Measurements from ENCODE around the gene DTNB.

Gene DTNB

GRCh38 chr2:25673300-25674076, at the start of gene DTNB:
Gene DTNB (minus strand): TSS chr2:25673577. CDS start chr2:25652660, 20,917 bp downstream.
- DNase-seq (ENCODE audit: low spot score): peak; percentile 92
- in situ Hi-C loops (cut with MboI; ENCODE audit: low sequenced_read_pairs, unreplicated experiment): no loop called here
- no peak for TF ChIP-seq CTCF (IDR thresholded peaks at IDR 0.05; ENCODE audit: borderline replicate concordance, control extremely low read depth, extremely low read depth, insufficient read depth, missing control alignments)

- in situ Hi-C loops (cut with MboI; ENCODE audit: low sequenced_read_pairs, unreplicated experiment): no loop called here
- no peak for TF ChIP-seq CTCF (IDR thresholded peaks at IDR 0.05; ENCODE audit: borderline replicate concordance, control extremely low read depth, extremely low read depth, insufficient read depth, missing control alignments)
- no peak for DNase-seq (ENCODE audit: low spot score)
Observed at GRCh38 chr2:25722224-25722623, 48.8 kb upstream of the DTNB start.

GRCh38 chr2:25720575-25720974, 47.2 kb upstream of the DTNB start:
- TF ChIP-seq CTCF (IDR thresholded peaks at IDR 0.05; ENCODE audit: borderline replicate concordance, control extremely low read depth, extremely low read depth, insufficient read depth, missing control alignments): no peak
- in situ Hi-C loops (cut with MboI; ENCODE audit: low sequenced_read_pairs, unreplicated experiment): no loop called here
- no peak for DNase-seq (ENCODE audit: low spot score)

GRCh38 chr2:25714740-25715139, 41.4 kb upstream of the DTNB start:
- in situ Hi-C loops (cut with MboI; ENCODE audit: low sequenced_read_pairs, unreplicated experiment): no loop called here
- DNase-seq (ENCODE audit: low spot score): no peak
- TF ChIP-seq CTCF (IDR thresholded peaks at IDR 0.05; ENCODE audit: borderline replicate concordance, control extremely low read depth, extremely low read depth, insufficient read depth, missing control alignments): no peak

- in situ Hi-C loops (cut with MboI; ENCODE audit: low sequenced_read_pairs, unreplicated experiment): no loop called here
- no peak for DNase-seq (ENCODE audit: low spot score)
- no peak for TF ChIP-seq CTCF (IDR thresholded peaks at IDR 0.05; ENCODE audit: borderline replicate concordance, control extremely low read depth, extremely low read depth, insufficient read depth, missing control alignments)
Observed at GRCh38 chr2:25712455-25712854, 39.1 kb upstream of the DTNB start.

- in situ Hi-C loops (cut with MboI; ENCODE audit: low sequenced_read_pairs, unreplicated experiment): no loop called here
- no peak for TF ChIP-seq CTCF (IDR thresholded peaks at IDR 0.05; ENCODE audit: borderline replicate concordance, control extremely low read depth, extremely low read depth, insufficient read depth, missing control alignments)
Observed at GRCh38 chr2:25711675-25712354, 38.4 kb upstream of the DTNB start.

More at GRCh38 chr2:25711675-25712354, 38.4 kb upstream of the DTNB start:
- no peak for DNase-seq (ENCODE audit: low spot score)
